ENCODE data around the gene GKAP1. TPM values are rescaled to one million over a fixed set of nuclear protein-coding genes. Genes with fewer than 3 reads are reported as not detected.

The GKAP1 gene
- polyA plus RNA-seq, 1 donor (not counting 4 experiments of a cell fraction or from before 2014, with no cell fraction given): 0.62 TPM

- Histone ChIP-seq H3K4me2 (ENCODE audit: control insufficient read depth, extremely low read depth, insufficient read depth, low read depth, low read length) (no peak overlapping the region), H4K20me1 (ENCODE audit: control insufficient read depth, extremely low read depth, insufficient read depth, low read length) (no peaks in the 10 kb centered on the region), H3K9ac (ENCODE audit: control insufficient read depth, extremely low read depth, insufficient read depth, low read length) (no peak overlapping the region), H3K4me1 (ENCODE audit: control insufficient read depth, extremely low read depth, insufficient read depth, low read length) (no peaks in the 10 kb centered on the region), H3K9me1 (ENCODE audit: control insufficient read depth, extremely low read depth, insufficient read depth, low read length) (no peaks in the 10 kb centered on the region), H3K27ac (ENCODE audit: control insufficient read depth, insufficient read depth, low read length) (no peak overlapping the region), H3K79me2 (ENCODE audit: control insufficient read depth, insufficient read depth, low read length) (no peaks in the 10 kb centered on the region), H3K4me3 (ENCODE audit: control insufficient read depth in 2 of 3, extremely low read depth in 1 of 3, insufficient read depth in 2 of 3, low read depth in 1 of 3, low read length in 3 of 3) (no peak overlapping the region), H2AFZ (ENCODE audit: control insufficient read depth, low read length) (no peak overlapping the region), H3K9me3 (ENCODE audit: control insufficient read depth, low read depth, low read length) (no peaks in the 10 kb centered on the region), H3K36me3 (ENCODE audit: control insufficient read depth in 2 of 2, extremely low read depth in 1 of 2, insufficient read depth in 2 of 2, low read length in 2 of 2) (no peaks in the 10 kb centered on the region), H3K27me3 (ENCODE audit: control insufficient read depth, extremely low read depth, insufficient read depth, low read length) (no peaks in the 10 kb centered on the region)
- dilution Hi-C loops (cut with MboI; ENCODE audit: extremely low pct_ligation_motif_present, low sequenced_read_pairs): no loop called here
- DNase-seq (ENCODE audit: low read depth, low spot score): no peak
- TF ChIP-seq, protein P1, sequence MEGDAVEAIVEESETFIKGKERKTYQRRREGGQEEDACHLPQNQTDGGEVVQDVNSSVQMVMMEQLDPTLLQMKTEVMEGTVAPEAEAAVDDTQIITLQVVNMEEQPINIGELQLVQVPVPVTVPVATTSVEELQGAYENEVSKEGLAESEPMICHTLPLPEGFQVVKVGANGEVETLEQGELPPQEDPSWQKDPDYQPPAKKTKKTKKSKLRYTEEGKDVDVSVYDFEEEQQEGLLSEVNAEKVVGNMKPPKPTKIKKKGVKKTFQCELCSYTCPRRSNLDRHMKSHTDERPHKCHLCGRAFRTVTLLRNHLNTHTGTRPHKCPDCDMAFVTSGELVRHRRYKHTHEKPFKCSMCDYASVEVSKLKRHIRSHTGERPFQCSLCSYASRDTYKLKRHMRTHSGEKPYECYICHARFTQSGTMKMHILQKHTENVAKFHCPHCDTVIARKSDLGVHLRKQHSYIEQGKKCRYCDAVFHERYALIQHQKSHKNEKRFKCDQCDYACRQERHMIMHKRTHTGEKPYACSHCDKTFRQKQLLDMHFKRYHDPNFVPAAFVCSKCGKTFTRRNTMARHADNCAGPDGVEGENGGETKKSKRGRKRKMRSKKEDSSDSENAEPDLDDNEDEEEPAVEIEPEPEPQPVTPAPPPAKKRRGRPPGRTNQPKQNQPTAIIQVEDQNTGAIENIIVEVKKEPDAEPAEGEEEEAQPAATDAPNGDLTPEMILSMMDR (optimal IDR thresholded peaks at IDR 0.05 in 1 of 3, IDR thresholded peaks at IDR 0.05 in 1 of 3, conservative IDR thresholded peaks at IDR 0.05 in 1 of 3; ENCODE audit: extremely low read depth in 1 of 3, insufficient read depth in 2 of 3, low read length in 3 of 3): no peak
- no peak for TF ChIP-seq EZH2 (IDR thresholded peaks at IDR 0.05; ENCODE audit: low read length)
- no peak for FAIRE-seq
Observed at GRCh38 chr9:83722726-83723495, 94.7 kb downstream of the GKAP1 start.

GRCh38 chr9:83721509-83721908, 96.1 kb downstream of the GKAP1 start:
- Histone ChIP-seq H3K9me1 (ENCODE audit: control insufficient read depth, extremely low read depth, insufficient read depth, low read length) (no peaks in the 10 kb centered on the region), H3K4me1 (ENCODE audit: control insufficient read depth, extremely low read depth, insufficient read depth, low read length) (no peaks in the 10 kb centered on the region), H3K9me3 (ENCODE audit: control insufficient read depth, low read depth, low read length) (no peaks in the 10 kb centered on the region), H3K27me3 (ENCODE audit: control insufficient read depth, extremely low read depth, insufficient read depth, low read length) (no peaks in the 10 kb centered on the region), H2AFZ (ENCODE audit: control insufficient read depth, low read length) (no peak overlapping the region), H3K36me3 (ENCODE audit: control insufficient read depth in 2 of 2, extremely low read depth in 1 of 2, insufficient read depth in 2 of 2, low read length in 2 of 2) (no peaks in the 10 kb centered on the region), H4K20me1 (ENCODE audit: control insufficient read depth, extremely low read depth, insufficient read depth, low read length) (no peaks in the 10 kb centered on the region), H3K4me3 (ENCODE audit: control insufficient read depth in 2 of 3, extremely low read depth in 1 of 3, insufficient read depth in 2 of 3, low read depth in 1 of 3, low read length in 3 of 3) (no peak overlapping the region), H3K4me2 (ENCODE audit: control insufficient read depth, extremely low read depth, insufficient read depth, low read depth, low read length) (no peak overlapping the region), H3K79me2 (ENCODE audit: control insufficient read depth, insufficient read depth, low read length) (no peaks in the 10 kb centered on the region), H3K27ac (ENCODE audit: control insufficient read depth, insufficient read depth, low read length) (no peak overlapping the region), H3K9ac (ENCODE audit: control insufficient read depth, extremely low read depth, insufficient read depth, low read length) (no peak overlapping the region)
- DNase-seq (ENCODE audit: low read depth, low spot score) (no peak), FAIRE-seq (no peak)
- dilution Hi-C loops (cut with MboI; ENCODE audit: extremely low pct_ligation_motif_present, low sequenced_read_pairs): no loop called here
- TF ChIP-seq EZH2 (IDR thresholded peaks at IDR 0.05; ENCODE audit: low read length): no peak
- TF ChIP-seq, protein P1 (optimal IDR thresholded peaks at IDR 0.05 in 1 of 3, IDR thresholded peaks at IDR 0.05 in 1 of 3, conservative IDR thresholded peaks at IDR 0.05 in 1 of 3; ENCODE audit: extremely low read depth in 1 of 3, insufficient read depth in 2 of 3, low read length in 3 of 3): no peak
